SK-N-SH treated with all-trans-retinoic acid at 6 μM for 48 hours (cell line): ENCODE measurements around the gene PARM1.

Source experiments
- ARNTL ChIP-seq: fragments of 450-650 bp; formaldehyde crosslinking; IDR thresholded peaks from 2 replicates; pipeline ENCODE4 v1.5.0; 2020; ENCODE audit warnings: low read depth, mild to moderate bottlenecking, moderate library complexity, borderline replicate concordance
- OSR1 ChIP-seq: fragments of 250-450 bp; sonication (Bioruptor Pico); IDR thresholded peaks from 2 replicates; pipeline ENCODE4 v1.8.0; 2022; ENCODE audit warnings: moderate library complexity, mild to moderate bottlenecking, inconsistent platforms
- TCF4 ChIP-seq: fragments of 250-450 bp; sonication (Bioruptor Pico); IDR thresholded peaks from 2 replicates; pipeline ENCODE4 v1.8.0; 2021; ENCODE audit warnings: mild to moderate bottlenecking, moderate library complexity, borderline replicate concordance
- ZFP30 ChIP-seq: fragments of 450-650 bp; formaldehyde crosslinking; IDR thresholded peaks from 2 replicates; pipeline ENCODE4 v1.5.0; 2022; ENCODE audit warnings: mild to moderate bottlenecking, moderate library complexity
- ZNF70 ChIP-seq: fragments of 450-650 bp; formaldehyde crosslinking; IDR thresholded peaks from 2 replicates; pipeline ENCODE4 v1.5.0; 2020; ENCODE audit warnings: mild to moderate bottlenecking, moderate library complexity
- TF ChIP-seq, protein P1 (sequence below): fragments of 250-450 bp; sonication (Bioruptor Pico); IDR thresholded peaks from 2 replicates; pipeline ENCODE4 v1.5.1; 2021; ENCODE audit warnings: mild to moderate bottlenecking, moderate library complexity
- TF ChIP-seq, protein P2 (sequence below): fragments of 250-450 bp; sonication (Bioruptor Pico); IDR thresholded peaks from 2 replicates; pipeline ENCODE4 v1.8.0; 2020; ENCODE audit warnings: mild to moderate bottlenecking, moderate library complexity, borderline replicate concordance
- TF ChIP-seq, protein P3 (sequence below): fragments of 250-450 bp; sonication (Bioruptor Pico); IDR thresholded peaks from 2 replicates; pipeline ENCODE4 v1.5.1; 2020; ENCODE audit warnings: low read depth, mild to moderate bottlenecking, moderate library complexity

DNA sequence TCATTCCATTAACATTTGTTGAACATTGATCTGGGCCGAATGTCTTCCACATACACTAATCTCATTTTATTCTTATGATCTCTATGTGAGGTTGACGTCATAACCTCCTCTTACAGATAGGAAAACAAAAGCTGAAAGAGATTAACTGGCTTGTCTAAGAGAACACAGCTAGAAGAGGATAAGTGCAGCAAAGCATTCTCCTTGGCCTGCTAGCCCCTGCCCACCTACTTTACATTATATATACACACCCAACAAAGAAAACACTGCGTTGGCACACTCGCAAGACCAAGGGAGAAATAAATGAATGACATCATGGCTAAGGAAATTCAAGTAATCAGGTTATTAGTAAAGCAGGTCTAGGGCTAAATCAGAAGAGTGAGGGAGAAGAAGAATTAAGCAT, 138.4 kb downstream of the PARM1 start:
- TF ChIP-seq, protein P1, sequence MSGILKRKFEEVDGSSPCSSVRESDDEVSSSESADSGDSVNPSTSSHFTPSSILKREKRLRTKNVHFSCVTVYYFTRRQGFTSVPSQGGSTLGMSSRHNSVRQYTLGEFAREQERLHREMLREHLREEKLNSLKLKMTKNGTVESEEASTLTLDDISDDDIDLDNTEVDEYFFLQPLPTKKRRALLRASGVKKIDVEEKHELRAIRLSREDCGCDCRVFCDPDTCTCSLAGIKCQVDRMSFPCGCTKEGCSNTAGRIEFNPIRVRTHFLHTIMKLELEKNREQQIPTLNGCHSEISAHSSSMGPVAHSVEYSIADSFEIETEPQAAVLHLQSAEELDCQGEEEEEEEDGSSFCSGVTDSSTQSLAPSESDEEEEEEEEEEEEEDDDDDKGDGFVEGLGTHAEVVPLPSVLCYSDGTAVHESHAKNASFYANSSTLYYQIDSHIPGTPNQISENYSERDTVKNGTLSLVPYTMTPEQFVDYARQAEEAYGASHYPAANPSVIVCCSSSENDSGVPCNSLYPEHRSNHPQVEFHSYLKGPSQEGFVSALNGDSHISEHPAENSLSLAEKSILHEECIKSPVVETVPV (CRISPR knock-in tag): no peak
- no peak for TF ChIP-seq ZNF70 (CRISPR knock-in tag)
- no peak for TF ChIP-seq TCF4 (CRISPR knock-in tag)
- no peak for TF ChIP-seq ZFP30 (CRISPR knock-in tag)
- TF ChIP-seq, protein P2, sequence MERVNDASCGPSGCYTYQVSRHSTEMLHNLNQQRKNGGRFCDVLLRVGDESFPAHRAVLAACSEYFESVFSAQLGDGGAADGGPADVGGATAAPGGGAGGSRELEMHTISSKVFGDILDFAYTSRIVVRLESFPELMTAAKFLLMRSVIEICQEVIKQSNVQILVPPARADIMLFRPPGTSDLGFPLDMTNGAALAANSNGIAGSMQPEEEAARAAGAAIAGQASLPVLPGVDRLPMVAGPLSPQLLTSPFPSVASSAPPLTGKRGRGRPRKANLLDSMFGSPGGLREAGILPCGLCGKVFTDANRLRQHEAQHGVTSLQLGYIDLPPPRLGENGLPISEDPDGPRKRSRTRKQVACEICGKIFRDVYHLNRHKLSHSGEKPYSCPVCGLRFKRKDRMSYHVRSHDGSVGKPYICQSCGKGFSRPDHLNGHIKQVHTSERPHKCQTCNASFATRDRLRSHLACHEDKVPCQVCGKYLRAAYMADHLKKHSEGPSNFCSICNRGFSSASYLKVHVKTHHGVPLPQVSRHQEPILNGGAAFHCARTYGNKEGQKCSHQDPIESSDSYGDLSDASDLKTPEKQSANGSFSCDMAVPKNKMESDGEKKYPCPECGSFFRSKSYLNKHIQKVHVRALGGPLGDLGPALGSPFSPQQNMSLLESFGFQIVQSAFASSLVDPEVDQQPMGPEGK (CRISPR knock-in tag): no peak
- TF ChIP-seq, protein P3, sequence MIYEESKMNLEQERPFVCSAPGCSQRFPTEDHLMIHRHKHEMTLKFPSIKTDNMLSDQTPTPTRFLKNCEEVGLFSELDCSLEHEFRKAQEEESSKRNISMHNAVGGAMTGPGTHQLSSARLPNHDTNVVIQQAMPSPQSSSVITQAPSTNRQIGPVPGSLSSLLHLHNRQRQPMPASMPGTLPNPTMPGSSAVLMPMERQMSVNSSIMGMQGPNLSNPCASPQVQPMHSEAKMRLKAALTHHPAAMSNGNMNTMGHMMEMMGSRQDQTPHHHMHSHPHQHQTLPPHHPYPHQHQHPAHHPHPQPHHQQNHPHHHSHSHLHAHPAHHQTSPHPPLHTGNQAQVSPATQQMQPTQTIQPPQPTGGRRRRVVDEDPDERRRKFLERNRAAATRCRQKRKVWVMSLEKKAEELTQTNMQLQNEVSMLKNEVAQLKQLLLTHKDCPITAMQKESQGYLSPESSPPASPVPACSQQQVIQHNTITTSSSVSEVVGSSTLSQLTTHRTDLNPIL (CRISPR knock-in tag): no peak
- no peak for TF ChIP-seq OSR1
- TF ChIP-seq ARNTL: no peak
